ENCODE data around the gene IPCEF1. TPM values are rescaled to one million over a fixed set of nuclear protein-coding genes. Genes with fewer than 3 reads are reported as not detected.

IPCEF1 gene
- total and polyA plus RNA-seq, 2 of the 4 experiments (the other 2 are of a cell fraction) = under 0.01 to 0.03 TPM

DNA sequence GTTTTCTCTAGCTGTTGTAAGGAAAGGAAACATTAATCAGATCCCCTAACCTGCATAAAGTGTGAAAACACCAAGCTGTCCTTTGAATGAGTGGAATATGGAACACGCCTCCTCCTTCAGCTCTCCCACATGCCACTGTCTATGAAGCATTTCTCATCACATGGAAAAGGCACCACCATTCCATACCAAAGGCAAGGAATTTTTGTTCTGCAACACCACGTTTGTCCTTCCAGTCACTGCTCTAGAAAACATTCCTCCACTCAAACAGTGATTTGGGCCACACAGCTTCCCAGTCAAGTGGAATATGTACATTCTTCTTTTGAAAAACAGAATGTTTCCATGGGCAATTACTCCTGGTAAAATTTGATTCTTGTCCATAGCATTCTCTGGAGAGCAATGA is 197.5 kb downstream of the IPCEF1 start:
- intact Hi-C loops (cut with micrococcal nuclease) (loop anchor here (10.0 kb wide), 1 partner anchor 1124 kb away; no protein-coding TSS in a partner anchor), dilution Hi-C loops (cut with HindIII; ENCODE audit: low sequenced_read_pairs, unreplicated experiment) (loop anchor here (25.0 kb wide), 1 partner anchor 203 kb away; the partner anchor contains the start of gene IPCEF1), in situ Hi-C loops (cut with MboI; ENCODE audit: low sequenced_read_pairs) (loop anchor here (5.0 to 25.0 kb wide), 4 partner anchors 208 to 1122 kb away; no protein-coding TSS in a partner anchor)
- Histone ChIP-seq H4K20me1 (ENCODE audit: insufficient read depth, low read length) (no peaks in the 10 kb centered on the region), H3K4ac (ENCODE audit: low read depth, low read length) (no peak overlapping the region), H2BK5ac (ENCODE audit: low read depth, low read length, poor library complexity, severe bottlenecking) (no peak overlapping the region), H3K4me3 (ENCODE audit: insufficient read depth, low read depth, low read length) (no peak overlapping the region), H2BK15ac (ENCODE audit: low read depth, low read length) (no peak overlapping the region), H3K27ac (ENCODE audit: insufficient read depth, low read length) (no peak overlapping the region), H2AK5ac (ENCODE audit: low read depth, low read length) (no peak overlapping the region), H3K56ac (ENCODE audit: extremely low read depth, insufficient read depth, low read length) (no peak overlapping the region), H3K9ac (ENCODE audit: low read depth, low read length) (no peak overlapping the region), H2BK120ac (ENCODE audit: low read depth, low read length) (0 out of 2 replicates have a peak overlapping the region, but pooled peaks have one; percentile 10), H4K5ac (ENCODE audit: low read depth, low read length) (no peak overlapping the region), H3K4me2 (ENCODE audit: low read depth, low read length) (0 out of 2 replicates have a peak overlapping the region, but pooled peaks have one; percentile 52), H3K18ac (ENCODE audit: low read depth, low read length) (no peak overlapping the region), H3K9me3 (ENCODE audit: control insufficient read depth, insufficient read depth, low read length) (no peaks in the 10 kb centered on the region; the same call in 1 of the 2 replicates), H4K8ac (ENCODE audit: low read depth in 2 of 2, low read length in 2 of 2) (no peak overlapping the region), H4K91ac (ENCODE audit: insufficient read depth, low read depth, low read length) (no peak overlapping the region), H2AFZ (replicated peaks; ENCODE audit: low read length, poor library complexity) (no peak overlapping the region), H3K14ac (replicated peaks; ENCODE audit: low read depth, low read length) (no peak overlapping the region), H3K36me3 (ENCODE audit: control insufficient read depth, insufficient read depth, low read length) (no peaks in the 10 kb centered on the region), H2BK20ac (ENCODE audit: low read depth, low read length) (no peak overlapping the region), H3K23ac (ENCODE audit: low read depth, low read length) (no peak overlapping the region), H3K4me1 (ENCODE audit: control insufficient read depth, insufficient read depth, low read length) (peaks cover 3% of the 10 kb centered on the region; the same call in 1 of the 2 replicates), H3K79me1 (ENCODE audit: low read depth in 1 of 2, low read length in 2 of 2) (no peaks in the 10 kb centered on the region), H3K27me3 (ENCODE audit: control insufficient read depth, insufficient read depth, low read length) (no peaks in the 10 kb centered on the region), H2AK9ac (replicated peaks; ENCODE audit: low read depth, low read length, poor library complexity) (no peak overlapping the region), H3K9me1 (ENCODE audit: insufficient read depth, low read length) (no peaks in the 10 kb centered on the region)
- POLR2A ChIA-PET (ENCODE audit: unreplicated experiment) = no interaction called here
- CTCF ChIA-PET = interaction anchor here (0.9 to 2.3 kb wide), 3 partner anchors 13 to 213 kb away, joined by 3 to 12 read pairs (median 3); no protein-coding TSS in a partner anchor
- no TSS peak for BruUV-seq (replicated peaks)
- no peak for TF ChIP-seq BHLHE40 (IDR thresholded peaks at IDR 0.05; ENCODE audit: low read depth, low read length)
- no peak for TF ChIP-seq FOS (IDR thresholded peaks at IDR 0.05; ENCODE audit: low read depth, low read length)
- no peak for TF ChIP-seq POLR2A (IDR thresholded peaks at IDR 0.05; ENCODE audit: low read depth, low read length)
- no peak for TF ChIP-seq RCOR1 (IDR thresholded peaks at IDR 0.05; ENCODE audit: insufficient replicate concordance, low read length)
- TF ChIP-seq, protein P1, sequence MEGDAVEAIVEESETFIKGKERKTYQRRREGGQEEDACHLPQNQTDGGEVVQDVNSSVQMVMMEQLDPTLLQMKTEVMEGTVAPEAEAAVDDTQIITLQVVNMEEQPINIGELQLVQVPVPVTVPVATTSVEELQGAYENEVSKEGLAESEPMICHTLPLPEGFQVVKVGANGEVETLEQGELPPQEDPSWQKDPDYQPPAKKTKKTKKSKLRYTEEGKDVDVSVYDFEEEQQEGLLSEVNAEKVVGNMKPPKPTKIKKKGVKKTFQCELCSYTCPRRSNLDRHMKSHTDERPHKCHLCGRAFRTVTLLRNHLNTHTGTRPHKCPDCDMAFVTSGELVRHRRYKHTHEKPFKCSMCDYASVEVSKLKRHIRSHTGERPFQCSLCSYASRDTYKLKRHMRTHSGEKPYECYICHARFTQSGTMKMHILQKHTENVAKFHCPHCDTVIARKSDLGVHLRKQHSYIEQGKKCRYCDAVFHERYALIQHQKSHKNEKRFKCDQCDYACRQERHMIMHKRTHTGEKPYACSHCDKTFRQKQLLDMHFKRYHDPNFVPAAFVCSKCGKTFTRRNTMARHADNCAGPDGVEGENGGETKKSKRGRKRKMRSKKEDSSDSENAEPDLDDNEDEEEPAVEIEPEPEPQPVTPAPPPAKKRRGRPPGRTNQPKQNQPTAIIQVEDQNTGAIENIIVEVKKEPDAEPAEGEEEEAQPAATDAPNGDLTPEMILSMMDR (conservative IDR thresholded peaks at IDR 0.05; ENCODE audit: low read depth, low read length) = no peak
- no peak for TF ChIP-seq CHD1 (IDR thresholded peaks at IDR 0.05; ENCODE audit: low read depth, low read length)
- no peak for TF ChIP-seq NFE2L2 (IDR thresholded peaks at IDR 0.05; ENCODE audit: low read depth, low read length)
- TF ChIP-seq MAFK (IDR thresholded peaks at IDR 0.05; ENCODE audit: low read depth, low read length) = no peak
- no peak for ATAC-seq (ENCODE audit: low read depth)
- no peak for DNase-seq
- 40% methylated on average over 1 of the region's 2 CpGs; no CpG with 5 or more reads in 1 of the 2 experiments for WGBS, 2 experiments (ENCODE audit: extremely low coverage in 2 of 2, insufficient read length in 1 of 2)
